Measurements from ENCODE around the gene LPCAT1.

DNA sequence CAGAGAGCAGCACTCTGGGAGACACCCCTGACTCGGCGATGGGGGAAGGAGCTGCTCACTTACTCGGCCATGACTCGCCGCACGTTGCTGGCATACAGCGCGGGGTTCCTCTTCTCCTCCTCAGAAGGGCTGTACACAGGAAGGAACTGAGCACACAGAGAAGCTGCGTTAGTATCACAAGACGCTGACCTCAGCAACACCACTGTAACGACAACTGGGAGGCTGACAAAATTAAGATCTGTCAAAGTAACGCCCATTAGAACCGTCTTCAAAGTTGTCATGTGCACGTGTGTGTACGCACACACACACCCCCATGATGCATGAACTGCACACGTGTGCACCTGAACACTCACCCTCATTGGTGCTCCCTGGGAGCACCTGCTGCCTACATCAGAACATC is 46.4 kb downstream of the LPCAT1 start:
- TF ChIP-seq, protein P1, sequence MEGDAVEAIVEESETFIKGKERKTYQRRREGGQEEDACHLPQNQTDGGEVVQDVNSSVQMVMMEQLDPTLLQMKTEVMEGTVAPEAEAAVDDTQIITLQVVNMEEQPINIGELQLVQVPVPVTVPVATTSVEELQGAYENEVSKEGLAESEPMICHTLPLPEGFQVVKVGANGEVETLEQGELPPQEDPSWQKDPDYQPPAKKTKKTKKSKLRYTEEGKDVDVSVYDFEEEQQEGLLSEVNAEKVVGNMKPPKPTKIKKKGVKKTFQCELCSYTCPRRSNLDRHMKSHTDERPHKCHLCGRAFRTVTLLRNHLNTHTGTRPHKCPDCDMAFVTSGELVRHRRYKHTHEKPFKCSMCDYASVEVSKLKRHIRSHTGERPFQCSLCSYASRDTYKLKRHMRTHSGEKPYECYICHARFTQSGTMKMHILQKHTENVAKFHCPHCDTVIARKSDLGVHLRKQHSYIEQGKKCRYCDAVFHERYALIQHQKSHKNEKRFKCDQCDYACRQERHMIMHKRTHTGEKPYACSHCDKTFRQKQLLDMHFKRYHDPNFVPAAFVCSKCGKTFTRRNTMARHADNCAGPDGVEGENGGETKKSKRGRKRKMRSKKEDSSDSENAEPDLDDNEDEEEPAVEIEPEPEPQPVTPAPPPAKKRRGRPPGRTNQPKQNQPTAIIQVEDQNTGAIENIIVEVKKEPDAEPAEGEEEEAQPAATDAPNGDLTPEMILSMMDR (IDR thresholded peaks at IDR 0.05; ENCODE audit: low read depth, low read length, poor library complexity, severe bottlenecking): no peak
- TF ChIP-seq EZH2phosphoT487 (IDR thresholded peaks at IDR 0.05; ENCODE audit: borderline replicate concordance, low read length): no peak
